Panc1 (cell line): Measurements from ENCODE around the gene EEF1E1. TPM values are rescaled to one million over a fixed set of nuclear protein-coding genes. Genes with fewer than 3 reads are reported as not detected.

Source experiments
- ATAC-seq: fragments of 200-7000 bp; cut with Tn5 transposase; 2 replicates; pipeline ENCODE4 v1.9.1; 2020; ENCODE audit warnings: mild to moderate bottlenecking, moderate library complexity
- BruUV-seq: library from RNA; stranded (reverse); fragments of 400-500 nt; replicated peaks from 2 replicates; lab custom pipeline; 2021; lab: Mats Ljungman, UMichigan
- CTCF ChIA-PET: fragments of 300-600 bp; sonication (Branson Sonifier 250); formaldehyde crosslinking; loops from one replicate; lab custom pipeline; 2022; ENCODE audit warnings: antibody characterized with exemption; lab: Charles Lee
- POLR2A ChIA-PET: fragments of 300-600 bp; sonication (Branson Sonifier 250); formaldehyde crosslinking; loops from one replicate; lab custom pipeline; 2022; ENCODE audit warnings: antibody characterized with exemption; lab: Charles Lee
- DNase-seq: peaks from one replicate; pipeline ENCODE4 v3.0.0-alpha.2; 2010; ENCODE audit warnings: low read depth, low spot score
- H3K27ac ChIP-seq: 2 replicates; pipeline ENCODE4 v1.5.1; 2011; ENCODE audit warnings: mild to moderate bottlenecking, low read length, inconsistent platforms
- H3K27me3 ChIP-seq: fragments of 200-500 bp; sonication (Bioruptor generic); 2 replicates; pipeline ENCODE4 v1.6.0; 2014; ENCODE audit warnings: low read length, inconsistent platforms; ENCODE audit not compliant: control insufficient read depth, insufficient read depth
- H3K36me3 ChIP-seq: fragments of 200-500 bp; sonication (Bioruptor generic); 2 replicates; pipeline ENCODE4 v1.5.1; 2014; ENCODE audit warnings: inconsistent platforms, mild to moderate bottlenecking, low read length, moderate library complexity; ENCODE audit not compliant: control insufficient read depth, insufficient read depth
- H3K4me1 ChIP-seq: 2 replicates; pipeline ENCODE4 v1.5.1; 2011; ENCODE audit warnings: inconsistent platforms, mild to moderate bottlenecking, low read length, moderate library complexity; ENCODE audit not compliant: control insufficient read depth, insufficient read depth
- H3K4me3 ChIP-seq, 2 experiments: 2 replicates each; pipeline ENCODE4 v1.5.1; 2011 to 2012; ENCODE audit warnings: low read depth in 2 of 2, low read length in 2 of 2, mild to moderate bottlenecking in 2 of 2, inconsistent platforms in 1 of 2, moderate library complexity in 1 of 2
- H3K9me3 ChIP-seq: fragments of 200-500 bp; sonication (Bioruptor generic); 2 replicates; pipeline ENCODE4 v1.5.1; 2014; ENCODE audit warnings: low read depth, mild to moderate bottlenecking, inconsistent platforms, low read length, moderate library complexity; ENCODE audit not compliant: control insufficient read depth, insufficient read depth
- CTCF ChIP-seq: fragments of 450-650 bp; IDR thresholded peaks from 2 replicates; pipeline ENCODE4 v1.5.1; 2017; ENCODE audit warnings: mild to moderate bottlenecking
- POLR2AphosphoS5 ChIP-seq: IDR thresholded peaks from 2 replicates; pipeline ENCODE4 v1.6.1; 2012; ENCODE audit warnings: mild to moderate bottlenecking, low read depth, low read length, moderate library complexity
- SIN3A ChIP-seq: IDR thresholded peaks from 2 replicates; pipeline ENCODE4 v1.6.1; 2012; ENCODE audit warnings: low read depth, mild to moderate bottlenecking, low read length, moderate library complexity, borderline replicate concordance; ENCODE audit not compliant: insufficient read depth
- TCF7L2 ChIP-seq: IDR thresholded peaks from 2 replicates; pipeline ENCODE4 v1.6.1; 2011; ENCODE audit warnings: mild to moderate bottlenecking, low read depth, low read length, inconsistent platforms
- in situ Hi-C: cut with HindIII; loops from 2 replicates; pipeline ENCODE4 v1.10.0; 2016; ENCODE audit warnings: low sequenced_read_pairs, low pct_unique_long_range_greater_than_20kb
- intact Hi-C: fragments of 100-400 bp; cut with micrococcal nuclease; formaldehyde crosslinking; loops from one replicate; pipeline ENCODE4 v1.10.0; 2022; ENCODE audit not compliant: unreplicated experiment
- total RNA-seq: library from RNA; stranded (reverse); gene quantifications from one replicate; pipeline ENCODE4 v1.2.1, GENCODE V29; 2021; ENCODE audit not compliant: unreplicated experiment
- TF ChIP-seq, protein P1 (sequence below), 2 experiments: IDR thresholded peaks; 2 replicates each; pipeline ENCODE4 v1.6.1; 2011 to 2012; ENCODE audit warnings: low read depth in 2 of 2, control low read depth in 1 of 2, low read length in 1 of 2, mild to moderate bottlenecking in 1 of 2, moderate library complexity in 1 of 2; ENCODE audit not compliant: insufficient read depth in 1 of 2

The EEF1E1 gene
- total RNA-seq, 1 experiment from 2014 or later: 59.5 TPM

DNA sequence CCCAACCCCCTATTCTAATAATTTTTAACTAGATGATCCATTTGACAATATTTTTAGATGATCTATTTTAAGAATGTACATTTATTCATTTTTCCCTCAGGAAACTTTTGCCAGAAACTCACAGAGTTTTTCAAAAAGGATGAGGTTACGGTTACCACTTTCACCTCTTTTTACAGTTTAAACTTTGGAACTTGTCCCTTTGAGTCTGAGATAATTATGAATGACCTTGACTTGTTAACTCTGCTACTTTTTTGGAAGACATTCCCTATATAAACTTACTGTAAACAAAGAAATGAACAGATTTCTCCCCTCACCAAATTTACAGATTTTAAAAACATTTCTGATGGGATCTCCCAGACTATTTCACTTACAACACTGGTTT is 19.8 kb downstream of the EEF1E1 start:
- H3K4me3 ChIP-seq: no peak overlapping the region
- in situ Hi-C loops: no loop called here
- no peak for TF ChIP-seq POLR2AphosphoS5
- no peak for TF ChIP-seq CTCF
- TF ChIP-seq, protein P1, sequence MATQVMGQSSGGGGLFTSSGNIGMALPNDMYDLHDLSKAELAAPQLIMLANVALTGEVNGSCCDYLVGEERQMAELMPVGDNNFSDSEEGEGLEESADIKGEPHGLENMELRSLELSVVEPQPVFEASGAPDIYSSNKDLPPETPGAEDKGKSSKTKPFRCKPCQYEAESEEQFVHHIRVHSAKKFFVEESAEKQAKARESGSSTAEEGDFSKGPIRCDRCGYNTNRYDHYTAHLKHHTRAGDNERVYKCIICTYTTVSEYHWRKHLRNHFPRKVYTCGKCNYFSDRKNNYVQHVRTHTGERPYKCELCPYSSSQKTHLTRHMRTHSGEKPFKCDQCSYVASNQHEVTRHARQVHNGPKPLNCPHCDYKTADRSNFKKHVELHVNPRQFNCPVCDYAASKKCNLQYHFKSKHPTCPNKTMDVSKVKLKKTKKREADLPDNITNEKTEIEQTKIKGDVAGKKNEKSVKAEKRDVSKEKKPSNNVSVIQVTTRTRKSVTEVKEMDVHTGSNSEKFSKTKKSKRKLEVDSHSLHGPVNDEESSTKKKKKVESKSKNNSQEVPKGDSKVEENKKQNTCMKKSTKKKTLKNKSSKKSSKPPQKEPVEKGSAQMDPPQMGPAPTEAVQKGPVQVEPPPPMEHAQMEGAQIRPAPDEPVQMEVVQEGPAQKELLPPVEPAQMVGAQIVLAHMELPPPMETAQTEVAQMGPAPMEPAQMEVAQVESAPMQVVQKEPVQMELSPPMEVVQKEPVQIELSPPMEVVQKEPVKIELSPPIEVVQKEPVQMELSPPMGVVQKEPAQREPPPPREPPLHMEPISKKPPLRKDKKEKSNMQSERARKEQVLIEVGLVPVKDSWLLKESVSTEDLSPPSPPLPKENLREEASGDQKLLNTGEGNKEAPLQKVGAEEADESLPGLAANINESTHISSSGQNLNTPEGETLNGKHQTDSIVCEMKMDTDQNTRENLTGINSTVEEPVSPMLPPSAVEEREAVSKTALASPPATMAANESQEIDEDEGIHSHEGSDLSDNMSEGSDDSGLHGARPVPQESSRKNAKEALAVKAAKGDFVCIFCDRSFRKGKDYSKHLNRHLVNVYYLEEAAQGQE (IDR thresholded peaks at IDR 0.05; ENCODE audit: insufficient read depth in 1 of 2, low read depth in 2 of 2, low read length in 1 of 2): no peak
- TF ChIP-seq TCF7L2: no peak
- no peak for TF ChIP-seq SIN3A
- H3K4me1 ChIP-seq: peaks cover 55% of the 10 kb centered on the region
- no TSS peak for BruUV-seq
- H3K27ac ChIP-seq: peak overlapping the region; percentile 86
- POLR2A ChIA-PET: no interaction called here
- no peaks in the 10 kb centered on the region for H3K27me3 ChIP-seq
- intact Hi-C loops: no loop called here
- ATAC-seq (no peak), DNase-seq (no peak)
- CTCF ChIA-PET: no interaction called here
- H3K9me3 ChIP-seq: no peaks in the 10 kb centered on the region
- H3K36me3 ChIP-seq: peaks cover 16% of the 10 kb centered on the region

DNA sequence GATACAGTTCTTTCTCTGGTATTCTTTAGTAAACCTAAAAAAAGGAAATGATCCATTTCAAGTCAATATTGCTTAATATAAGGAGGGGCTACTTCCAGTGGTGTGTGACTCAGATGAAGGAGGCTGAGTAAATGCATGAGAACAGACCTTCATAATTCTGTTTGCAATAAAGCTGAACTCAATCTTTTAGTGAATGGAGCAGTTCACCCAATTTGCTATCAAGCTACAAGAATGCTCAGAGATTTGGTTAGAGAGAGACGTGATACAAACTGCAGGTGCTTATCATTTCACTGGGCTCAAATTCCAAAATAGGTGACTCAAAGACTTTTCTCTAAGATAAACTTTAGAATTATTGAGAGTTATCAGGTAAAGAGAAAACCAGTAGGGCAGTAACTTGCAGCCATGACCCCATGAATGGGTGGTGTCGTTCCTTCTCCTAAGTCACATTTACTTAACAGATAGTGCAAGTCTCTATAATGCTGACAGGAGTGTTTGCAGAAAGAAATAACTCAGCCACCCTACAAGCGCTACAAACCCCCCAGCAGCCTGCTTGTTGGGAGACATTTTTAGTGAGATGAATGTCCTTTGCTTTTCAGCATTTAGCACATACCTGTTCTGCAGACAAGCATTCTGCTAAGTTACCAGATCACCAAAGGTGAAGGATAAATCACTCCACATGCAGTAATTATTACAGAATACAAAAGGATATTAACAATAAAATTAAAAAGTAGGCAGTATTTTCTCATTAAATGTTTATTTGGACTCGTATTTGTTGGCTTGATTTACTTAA is 21.8 kb downstream of the EEF1E1 start:
- intact Hi-C loops: no loop called here
- Histone ChIP-seq H3K4me3 (no peak overlapping the region), H3K4me1 (peaks cover 40% of the 10 kb centered on the region), H3K36me3 (peaks cover 14% of the 10 kb centered on the region), H3K27me3 (no peaks in the 10 kb centered on the region), H3K9me3 (no peaks in the 10 kb centered on the region), H3K27ac (peak overlapping the region; percentile 4; the same call in 1 of the 2 replicates)
- in situ Hi-C loops: no loop called here
- TF ChIP-seq POLR2AphosphoS5 (no peak), TCF7L2 (no peak), CTCF (no peak), SIN3A (no peak)
- TF ChIP-seq, protein P1 (IDR thresholded peaks at IDR 0.05; ENCODE audit: insufficient read depth in 1 of 2, low read depth in 2 of 2, low read length in 1 of 2): no peak
- BruUV-seq: no TSS peak
- ChIA-PET CTCF (no interaction called here), POLR2A (no interaction called here)
- DNase-seq (no peak), ATAC-seq (no peak)
